Keratinocyte (primary cell): ENCODE results near the gene MTSS2.

Experiments used
- CTCF ChIP-seq, 3 experiments: IDR thresholded peaks in 1 of 3; conservative IDR thresholded peaks in 1 of 3; optimal IDR thresholded peaks in 1 of 3; 2 replicates in 2 of 3; 3 replicates in 1 of 3; pipeline versions ENCODE3 to v1.5.1; 2011; ENCODE audit warnings: low read length in 3 of 3, mild to moderate bottlenecking in 3 of 3, moderate library complexity in 2 of 3, control low read depth in 1 of 3, inconsistent platforms in 1 of 3; ENCODE audit not compliant: insufficient read depth in 2 of 3; ENCODE audit errors: extremely low read depth in 1 of 3
- EZH2 ChIP-seq: IDR thresholded peaks from one replicate; pipeline ENCODE4 v1.6.1; 2012; ENCODE audit warnings: inconsistent platforms, mild to moderate bottlenecking, low read length, moderate library complexity

DNA sequence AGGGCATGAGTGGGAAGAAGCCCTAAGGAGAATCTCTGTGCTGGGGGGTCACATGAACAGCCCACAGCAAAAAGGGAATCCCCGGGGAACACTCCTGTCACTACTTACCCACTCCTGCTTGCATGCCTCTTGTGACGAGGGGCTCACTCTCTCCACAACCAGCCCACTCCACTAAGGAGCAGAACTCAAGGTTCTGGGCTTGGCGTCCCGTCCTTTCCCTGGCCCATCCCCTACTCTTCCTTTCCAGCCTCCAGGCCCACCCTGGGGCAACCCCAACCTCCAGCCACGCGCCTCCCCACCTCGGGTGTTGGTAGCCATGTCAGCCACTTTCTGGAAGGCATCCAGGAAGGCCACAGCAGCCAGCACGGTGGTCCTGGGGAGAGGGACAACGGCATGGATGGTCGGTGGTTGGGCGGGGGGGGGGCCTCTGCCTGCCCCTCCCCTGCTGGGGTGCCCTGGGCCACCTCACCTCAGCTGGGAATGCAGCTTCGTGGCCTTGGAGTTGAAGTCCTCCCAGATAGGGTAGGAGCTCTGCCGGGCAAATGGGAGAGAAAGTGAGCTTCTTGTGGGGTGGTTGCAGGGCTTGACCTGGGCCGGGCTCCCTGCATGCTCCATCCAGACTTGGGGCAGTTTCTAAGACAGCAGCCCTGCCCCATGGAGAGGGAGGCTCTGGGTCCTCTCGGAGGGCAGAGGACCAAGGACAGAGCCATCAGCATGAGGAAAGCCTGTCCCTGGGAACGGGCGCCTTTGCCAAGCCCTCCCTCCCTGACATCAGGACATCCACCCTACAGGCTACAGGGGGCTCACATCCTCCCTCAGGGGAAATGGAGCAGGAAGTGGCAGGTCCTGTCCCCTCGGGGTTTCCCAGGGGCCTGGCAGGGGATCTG is 5.1 kb downstream of the MTSS2 start:
- TF ChIP-seq CTCF (optimal IDR thresholded peaks at IDR 0.05 in 1 of 3, IDR thresholded peaks at IDR 0.05 in 1 of 3, conservative IDR thresholded peaks at IDR 0.05 in 1 of 3; ENCODE audit: extremely low read depth in 1 of 3, insufficient read depth in 2 of 3, low read length in 3 of 3) (no peak), EZH2 (no peak)
